Retinal pigment epithelial cell (primary cell): ENCODE results near the gene NRAP.

Experiments
- DNase-seq: peaks from one replicate; pipeline ENCODE4 v3.0.0-alpha.2; 2010; ENCODE audit warnings: low read depth
- H3K4me3 ChIP-seq: 2 replicates; pipeline ENCODE4 v1.5.1; 2011; ENCODE audit warnings: mild to moderate bottlenecking, low read length, control low read depth, moderate library complexity
- TF ChIP-seq, protein P1 (sequence below): conservative IDR thresholded peaks from 2 replicates; pipeline ENCODE4 v1.5.1; 2011; ENCODE audit warnings: low read depth, low read length, control low read depth, inconsistent platforms

The NRAP gene

GRCh38 chr10:113549856-113550255 lies 114.0 kb downstream of the NRAP start:
- DNase-seq: no peak
- no peak overlapping the region for H3K4me3 ChIP-seq
- TF ChIP-seq, protein P1, sequence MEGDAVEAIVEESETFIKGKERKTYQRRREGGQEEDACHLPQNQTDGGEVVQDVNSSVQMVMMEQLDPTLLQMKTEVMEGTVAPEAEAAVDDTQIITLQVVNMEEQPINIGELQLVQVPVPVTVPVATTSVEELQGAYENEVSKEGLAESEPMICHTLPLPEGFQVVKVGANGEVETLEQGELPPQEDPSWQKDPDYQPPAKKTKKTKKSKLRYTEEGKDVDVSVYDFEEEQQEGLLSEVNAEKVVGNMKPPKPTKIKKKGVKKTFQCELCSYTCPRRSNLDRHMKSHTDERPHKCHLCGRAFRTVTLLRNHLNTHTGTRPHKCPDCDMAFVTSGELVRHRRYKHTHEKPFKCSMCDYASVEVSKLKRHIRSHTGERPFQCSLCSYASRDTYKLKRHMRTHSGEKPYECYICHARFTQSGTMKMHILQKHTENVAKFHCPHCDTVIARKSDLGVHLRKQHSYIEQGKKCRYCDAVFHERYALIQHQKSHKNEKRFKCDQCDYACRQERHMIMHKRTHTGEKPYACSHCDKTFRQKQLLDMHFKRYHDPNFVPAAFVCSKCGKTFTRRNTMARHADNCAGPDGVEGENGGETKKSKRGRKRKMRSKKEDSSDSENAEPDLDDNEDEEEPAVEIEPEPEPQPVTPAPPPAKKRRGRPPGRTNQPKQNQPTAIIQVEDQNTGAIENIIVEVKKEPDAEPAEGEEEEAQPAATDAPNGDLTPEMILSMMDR: no peak

- no peak overlapping the region for H3K4me3 ChIP-seq
- no peak for DNase-seq
- TF ChIP-seq, protein P1: no peak
These were observed 116.4 kb downstream of the NRAP start for GRCh38 chr10:113547426-113547825.

GRCh38 chr10:113544392-113544791 lies 119.4 kb downstream of the NRAP start:
- TF ChIP-seq, protein P1: no peak
- no peak for DNase-seq
- no peak overlapping the region for H3K4me3 ChIP-seq

- TF ChIP-seq, protein P1: no peak
- no peak overlapping the region for H3K4me3 ChIP-seq
- DNase-seq: no peak
These were observed 120.5 kb downstream of the NRAP start for GRCh38 chr10:113543107-113543955.

DNA sequence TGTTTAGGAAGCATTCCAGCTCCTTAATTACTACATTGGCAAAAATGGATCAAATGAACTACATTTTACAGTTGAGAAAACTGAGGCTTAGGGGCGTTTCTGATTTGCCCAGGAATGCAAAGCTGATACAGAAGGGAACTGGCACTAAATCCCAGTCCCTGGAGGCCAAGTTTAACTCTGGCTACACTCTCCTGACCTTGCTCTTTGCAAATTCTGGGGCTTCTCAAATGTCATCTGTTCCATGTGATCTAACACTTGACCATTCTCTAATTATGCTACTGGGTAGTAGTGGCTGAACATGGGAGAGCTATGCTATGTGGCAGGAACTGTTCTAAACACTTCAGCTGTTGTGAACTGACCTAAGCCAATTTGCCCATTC lies 122.3 kb downstream of the NRAP start:
- TF ChIP-seq, protein P1: no peak
- no peak for DNase-seq
- H3K4me3 ChIP-seq: no peak overlapping the region

DNA sequence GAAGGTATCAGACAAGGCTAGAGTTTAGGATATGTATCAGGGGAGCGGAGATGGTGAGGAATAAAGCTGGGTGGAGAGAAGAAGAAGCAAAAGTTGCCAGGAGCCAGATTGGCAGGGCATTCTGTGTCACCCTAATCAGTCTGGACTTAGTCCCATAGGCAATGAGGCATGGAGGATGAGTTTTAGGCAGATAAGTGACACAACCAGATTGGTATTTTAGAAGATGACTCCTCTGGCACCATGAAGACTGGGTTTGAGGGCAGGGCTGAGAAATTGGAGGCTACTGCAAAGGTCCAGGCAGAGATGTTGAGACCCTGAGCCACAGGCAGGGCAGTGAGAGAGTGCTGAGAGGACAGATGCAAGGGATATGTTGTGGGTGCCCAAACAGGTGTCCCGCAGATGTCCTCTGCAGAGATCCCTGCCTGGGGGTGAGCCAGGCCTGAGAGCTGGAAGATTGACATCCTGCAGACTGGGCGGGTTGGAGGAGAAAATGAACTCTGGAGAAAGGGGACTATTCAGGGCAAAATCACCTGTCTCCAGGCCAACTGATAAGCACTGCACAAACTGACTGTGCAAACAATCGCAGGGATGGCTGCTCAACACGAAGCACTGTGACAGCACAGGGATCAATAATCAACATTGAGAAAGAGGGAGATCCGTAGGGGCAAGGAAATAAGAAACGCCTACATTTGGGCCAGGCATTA lies 122.8 kb downstream of the NRAP start:
- H3K4me3 ChIP-seq: no peak overlapping the region
- DNase-seq: no peak
- TF ChIP-seq, protein P1: no peak
